ENCODE results near the gene HMGCL.

DNA sequence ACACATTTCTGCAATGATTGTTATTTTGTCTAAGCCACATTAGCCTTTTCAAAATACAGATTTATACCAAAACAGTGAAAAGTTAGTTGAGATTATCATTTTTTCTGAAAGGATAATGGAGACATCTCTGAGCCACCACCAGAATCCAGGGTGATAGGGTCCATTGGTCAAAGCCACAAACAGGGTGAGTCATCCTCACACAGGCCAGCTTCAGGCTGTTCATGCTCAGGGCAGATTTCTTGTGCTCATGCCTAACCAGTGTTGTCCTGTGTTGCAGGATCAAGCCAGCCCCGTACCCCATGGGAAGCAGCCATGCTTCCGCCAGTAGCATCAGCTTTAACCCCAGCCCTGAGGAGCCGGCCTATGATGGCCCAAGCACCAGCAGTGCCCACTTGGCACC lies 68.6 kb downstream of the HMGCL start:
- TF ChIP-seq SP2 (tag by site-specific recombination; IDR thresholded peaks at IDR 0.05) (no peak), PRDM10 (tag by site-specific recombination; IDR thresholded peaks at IDR 0.05) (no peak), GLI4 (tag by site-specific recombination; IDR thresholded peaks at IDR 0.05) (no peak), MZF1 (tag by site-specific recombination; IDR thresholded peaks at IDR 0.05; ENCODE audit: borderline replicate concordance) (no peak), KLF9 (tag by site-specific recombination; IDR thresholded peaks at IDR 0.05; ENCODE audit: low read depth) (no peak), CTCF (tag by site-specific recombination; IDR thresholded peaks at IDR 0.05) (no peak), PRDM1 (tag by site-specific recombination; IDR thresholded peaks at IDR 0.05) (no peak), ZNF157 (tag by site-specific recombination; IDR thresholded peaks at IDR 0.05) (no peak), TCF7L2 (IDR thresholded peaks at IDR 0.05; ENCODE audit: borderline replicate concordance, low read depth, low read length) (no peak), ZNF174 (tag by site-specific recombination; IDR thresholded peaks at IDR 0.05) (no peak), ZNF350 (tag by site-specific recombination; IDR thresholded peaks at IDR 0.05) (no peak), SP3 (tag by site-specific recombination; IDR thresholded peaks at IDR 0.05) (no peak), BCL11A (tag by site-specific recombination; IDR thresholded peaks at IDR 0.05; ENCODE audit: low read depth) (no peak), OVOL3 (tag by site-specific recombination; IDR thresholded peaks at IDR 0.05) (no peak)

All from HEK293 (cell line).